HEK293 (cell line): ENCODE data around the gene NUSAP1.

Experiments
- CTCF ChIA-PET: fragments of 350-600 bp; formaldehyde crosslinking; extraction: SDS; loops from one replicate; lab custom pipeline; 2021; ENCODE audit warnings: antibody characterized with exemption; lab: Yijun Ruan, JAX
- POLR2A ChIA-PET: fragments of 300-600 bp; formaldehyde crosslinking; extraction: SDS; loops from one replicate; lab custom pipeline; 2020; ENCODE audit warnings: antibody characterized with exemption, inconsistent platforms; lab: Yijun Ruan, JAX
- H3K27ac ChIP-seq: fragments of 200-500 bp; sonication (Bioruptor generic); 2 replicates; pipeline ENCODE4 v1.5.1; 2014; ENCODE audit warnings: low read depth, low read length, control low read depth, inconsistent platforms; ENCODE audit errors: extremely low read depth
- H3K36me3 ChIP-seq, 2 experiments: fragments of 200-500 bp in 1 of 2; sonication (Bioruptor generic) in 1 of 2; 1 replicate in 1 of 2; 2 replicates in 1 of 2; pipeline ENCODE4 v1.5.1; 2014 to 2017; ENCODE audit warnings: inconsistent platforms in 2 of 2, low read length in 2 of 2; ENCODE audit not compliant: control insufficient read depth in 2 of 2, insufficient read depth in 1 of 2
- H3K4me1 ChIP-seq: fragments of 200-500 bp; sonication (Bioruptor generic); 2 replicates; pipeline ENCODE4 v1.5.1; 2014; ENCODE audit warnings: mild to moderate bottlenecking, low read length, inconsistent platforms; ENCODE audit not compliant: control insufficient read depth, insufficient read depth
- H3K4me3 ChIP-seq: 2 replicates; pipeline ENCODE4 v1.5.1; 2011; ENCODE audit warnings: low read depth, mild to moderate bottlenecking, control low read depth, low read length, moderate library complexity
- H3K9me3 ChIP-seq: fragments of 200-500 bp; sonication (Bioruptor generic); 2 replicates; pipeline ENCODE4 v1.5.1; 2014; ENCODE audit warnings: low read depth, low read length, inconsistent platforms; ENCODE audit not compliant: control insufficient read depth, insufficient read depth
- GLI2 ChIP-seq: fragments of 450-650 bp; formaldehyde crosslinking; IDR thresholded peaks from 2 replicates; pipeline ENCODE4; 2017; ENCODE audit warnings: missing biosample characterization, missing genetic modification characterization, low read depth, borderline replicate concordance
- HOXD13 ChIP-seq: sonication (generic); formaldehyde crosslinking; IDR thresholded peaks from 2 replicates; pipeline ENCODE4 v1.8.0; 2022; ENCODE audit warnings: missing genetic modification reagents, borderline replicate concordance
- OSR2 ChIP-seq: fragments of 450-650 bp; formaldehyde crosslinking; IDR thresholded peaks from 2 replicates; pipeline ENCODE4 v1.5.1; 2016; ENCODE audit warnings: missing biosample characterization, missing genetic modification characterization
- SP2 ChIP-seq: fragments of 450-650 bp; formaldehyde crosslinking; IDR thresholded peaks from 2 replicates; pipeline ENCODE4 v1.5.1; 2016; ENCODE audit warnings: missing biosample characterization, missing genetic modification characterization
- ZFHX2 ChIP-seq: fragments of 450-650 bp; formaldehyde crosslinking; conservative IDR thresholded peaks from 2 replicates; pipeline ENCODE4 v1.5.1; 2016; ENCODE audit warnings: missing biosample characterization, missing genetic modification characterization
- ZFP41 ChIP-seq: fragments of 450-650 bp; formaldehyde crosslinking; IDR thresholded peaks from 2 replicates; pipeline ENCODE4 v1.5.1; 2016; ENCODE audit warnings: missing biosample characterization, missing genetic modification characterization, borderline replicate concordance
- ZNF223 ChIP-seq: fragments of 450-650 bp; formaldehyde crosslinking; IDR thresholded peaks from 2 replicates; pipeline ENCODE4 v1.5.1; 2016; ENCODE audit warnings: missing biosample characterization, missing genetic modification characterization
- ZNF23 ChIP-seq: fragments of 450-650 bp; formaldehyde crosslinking; IDR thresholded peaks from 2 replicates; pipeline ENCODE4 v1.5.1; 2016; ENCODE audit warnings: missing biosample characterization, missing genetic modification characterization, borderline replicate concordance
- ZNF239 ChIP-seq: fragments of 450-650 bp; formaldehyde crosslinking; IDR thresholded peaks from 2 replicates; pipeline ENCODE4 v1.5.1; 2016; ENCODE audit warnings: missing biosample characterization, missing genetic modification characterization
- ZNF335 ChIP-seq: fragments of 450-650 bp; formaldehyde crosslinking; conservative IDR thresholded peaks from 2 replicates; pipeline ENCODE4 v1.5.1; 2016; ENCODE audit warnings: missing biosample characterization, missing genetic modification characterization
- ZNF404 ChIP-seq: fragments of 450-650 bp; formaldehyde crosslinking; IDR thresholded peaks from 2 replicates; pipeline ENCODE4 v1.5.1; 2017; ENCODE audit warnings: missing biosample characterization, missing genetic modification characterization
- ZNF518A ChIP-seq: fragments of 450-650 bp; formaldehyde crosslinking; conservative IDR thresholded peaks from 2 replicates; pipeline ENCODE4 v1.5.1; 2016; ENCODE audit warnings: low read depth, missing biosample characterization, missing genetic modification characterization
- ZSCAN18 ChIP-seq: fragments of 450-650 bp; formaldehyde crosslinking; IDR thresholded peaks from 2 replicates; pipeline ENCODE4 v1.5.1; 2016; ENCODE audit warnings: missing biosample characterization, missing genetic modification characterization
- ZXDB ChIP-seq: fragments of 450-650 bp; formaldehyde crosslinking; IDR thresholded peaks from 2 replicates; pipeline ENCODE4 v1.5.1; 2016; ENCODE audit warnings: missing biosample characterization, missing genetic modification characterization
- TF ChIP-seq, protein P1 (sequence below): fragments of 450-650 bp; formaldehyde crosslinking; IDR thresholded peaks from 2 replicates; pipeline ENCODE4 v1.5.1; 2016; ENCODE audit warnings: missing biosample characterization, missing genetic modification characterization
- TF ChIP-seq, protein P2 (sequence below): fragments of 450-650 bp; formaldehyde crosslinking; IDR thresholded peaks from 2 replicates; pipeline ENCODE4 v1.5.1; 2017; ENCODE audit warnings: missing biosample characterization, missing genetic modification characterization
- TF ChIP-seq, protein P3 (sequence below): fragments of 450-650 bp; formaldehyde crosslinking; IDR thresholded peaks from 2 replicates; pipeline ENCODE4 v1.5.1; 2016; ENCODE audit warnings: missing biosample characterization, missing genetic modification characterization, borderline replicate concordance

Gene NUSAP1

GRCh38 chr15:41301587-41301986 lies 31.1 kb upstream of the NUSAP1 start:
- ChIA-PET CTCF (no interaction called here), POLR2A (no interaction called here)

More at GRCh38 chr15:41301587-41301986, 31.1 kb upstream of the NUSAP1 start:
- Histone ChIP-seq H3K36me3 (peaks cover 11 to 21% of the 10 kb centered on the region in 2 experiments; a peak in 2 of 3 replicates), H3K9me3 (no peaks in the 10 kb centered on the region), H3K4me1 (no peaks in the 10 kb centered on the region), H3K27ac (no peak overlapping the region), H3K4me3 (no peak overlapping the region)
- TF ChIP-seq SP2 (tag by site-specific recombination), result no peak
- TF ChIP-seq, protein P1, sequence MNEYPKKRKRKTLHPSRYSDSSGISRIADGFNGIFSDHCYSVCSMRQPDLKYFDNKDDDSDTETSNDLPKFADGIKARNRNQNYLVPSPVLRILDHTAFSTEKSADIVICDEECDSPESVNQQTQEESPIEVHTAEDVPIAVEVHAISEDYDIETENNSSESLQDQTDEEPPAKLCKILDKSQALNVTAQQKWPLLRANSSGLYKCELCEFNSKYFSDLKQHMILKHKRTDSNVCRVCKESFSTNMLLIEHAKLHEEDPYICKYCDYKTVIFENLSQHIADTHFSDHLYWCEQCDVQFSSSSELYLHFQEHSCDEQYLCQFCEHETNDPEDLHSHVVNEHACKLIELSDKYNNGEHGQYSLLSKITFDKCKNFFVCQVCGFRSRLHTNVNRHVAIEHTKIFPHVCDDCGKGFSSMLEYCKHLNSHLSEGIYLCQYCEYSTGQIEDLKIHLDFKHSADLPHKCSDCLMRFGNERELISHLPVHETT (tag by site-specific recombination), result no peak
- no peak for TF ChIP-seq HOXD13 (CRISPR knock-in tag)
- no peak for TF ChIP-seq ZNF518A
- TF ChIP-seq ZFP41 (tag by site-specific recombination), result no peak
- TF ChIP-seq OSR2 (tag by site-specific recombination), result no peak
- TF ChIP-seq, protein P2, sequence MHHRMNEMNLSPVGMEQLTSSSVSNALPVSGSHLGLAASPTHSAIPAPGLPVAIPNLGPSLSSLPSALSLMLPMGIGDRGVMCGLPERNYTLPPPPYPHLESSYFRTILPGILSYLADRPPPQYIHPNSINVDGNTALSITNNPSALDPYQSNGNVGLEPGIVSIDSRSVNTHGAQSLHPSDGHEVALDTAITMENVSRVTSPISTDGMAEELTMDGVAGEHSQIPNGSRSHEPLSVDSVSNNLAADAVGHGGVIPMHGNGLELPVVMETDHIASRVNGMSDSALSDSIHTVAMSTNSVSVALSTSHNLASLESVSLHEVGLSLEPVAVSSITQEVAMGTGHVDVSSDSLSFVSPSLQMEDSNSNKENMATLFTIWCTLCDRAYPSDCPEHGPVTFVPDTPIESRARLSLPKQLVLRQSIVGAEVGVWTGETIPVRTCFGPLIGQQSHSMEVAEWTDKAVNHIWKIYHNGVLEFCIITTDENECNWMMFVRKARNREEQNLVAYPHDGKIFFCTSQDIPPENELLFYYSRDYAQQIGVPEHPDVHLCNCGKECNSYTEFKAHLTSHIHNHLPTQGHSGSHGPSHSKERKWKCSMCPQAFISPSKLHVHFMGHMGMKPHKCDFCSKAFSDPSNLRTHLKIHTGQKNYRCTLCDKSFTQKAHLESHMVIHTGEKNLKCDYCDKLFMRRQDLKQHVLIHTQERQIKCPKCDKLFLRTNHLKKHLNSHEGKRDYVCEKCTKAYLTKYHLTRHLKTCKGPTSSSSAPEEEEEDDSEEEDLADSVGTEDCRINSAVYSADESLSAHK, result no peak
- no peak for TF ChIP-seq GLI2
- no peak for TF ChIP-seq ZNF223
- no peak for TF ChIP-seq ZNF23
- no peak for TF ChIP-seq ZXDB
- TF ChIP-seq ZNF239 (tag by site-specific recombination), result no peak
- TF ChIP-seq ZSCAN18 (tag by site-specific recombination), result no peak
- TF ChIP-seq, protein P3, sequence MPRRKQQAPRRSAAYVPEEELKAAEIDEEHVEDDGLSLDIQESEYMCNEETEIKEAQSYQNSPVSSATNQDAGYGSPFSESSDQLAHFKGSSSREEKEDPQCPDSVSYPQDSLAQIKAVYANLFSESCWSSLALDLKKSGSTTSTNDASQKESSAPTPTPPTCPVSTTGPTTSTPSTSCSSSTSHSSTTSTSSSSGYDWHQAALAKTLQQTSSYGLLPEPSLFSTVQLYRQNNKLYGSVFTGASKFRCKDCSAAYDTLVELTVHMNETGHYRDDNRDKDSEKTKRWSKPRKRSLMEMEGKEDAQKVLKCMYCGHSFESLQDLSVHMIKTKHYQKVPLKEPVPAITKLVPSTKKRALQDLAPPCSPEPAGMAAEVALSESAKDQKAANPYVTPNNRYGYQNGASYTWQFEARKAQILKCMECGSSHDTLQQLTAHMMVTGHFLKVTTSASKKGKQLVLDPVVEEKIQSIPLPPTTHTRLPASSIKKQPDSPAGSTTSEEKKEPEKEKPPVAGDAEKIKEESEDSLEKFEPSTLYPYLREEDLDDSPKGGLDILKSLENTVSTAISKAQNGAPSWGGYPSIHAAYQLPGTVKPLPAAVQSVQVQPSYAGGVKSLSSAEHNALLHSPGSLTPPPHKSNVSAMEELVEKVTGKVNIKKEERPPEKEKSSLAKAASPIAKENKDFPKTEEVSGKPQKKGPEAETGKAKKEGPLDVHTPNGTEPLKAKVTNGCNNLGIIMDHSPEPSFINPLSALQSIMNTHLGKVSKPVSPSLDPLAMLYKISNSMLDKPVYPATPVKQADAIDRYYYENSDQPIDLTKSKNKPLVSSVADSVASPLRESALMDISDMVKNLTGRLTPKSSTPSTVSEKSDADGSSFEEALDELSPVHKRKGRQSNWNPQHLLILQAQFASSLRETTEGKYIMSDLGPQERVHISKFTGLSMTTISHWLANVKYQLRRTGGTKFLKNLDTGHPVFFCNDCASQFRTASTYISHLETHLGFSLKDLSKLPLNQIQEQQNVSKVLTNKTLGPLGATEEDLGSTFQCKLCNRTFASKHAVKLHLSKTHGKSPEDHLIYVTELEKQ (tag by site-specific recombination), result no peak
- TF ChIP-seq ZNF404 (tag by site-specific recombination), result no peak
- TF ChIP-seq ZFHX2 (tag by site-specific recombination), result no peak
- no peak for TF ChIP-seq ZNF335 (tag by site-specific recombination)
